Sigmoid colon (tissue), 7 donors: ENCODE results near the gene SLC35F6. TPM values are rescaled to one million over a fixed set of nuclear protein-coding genes. Genes with fewer than 3 reads are reported as not detected.

ENCODE experiments used
- DNase-seq: peaks from one replicate; pipeline ENCODE4 v3.0.0-alpha.2; 2019
- H3K27ac ChIP-seq, 4 donors: fragments of 200-600 bp; sonication (generic); one replicate each; pipeline ENCODE4 v1.5.1; 2016 to 2019; ENCODE audit warnings: mild to moderate bottlenecking in 1 of 4
- H3K27me3 ChIP-seq, 3 donors: fragments of 200-600 bp; sonication (generic); one replicate each; pipeline ENCODE4 v1.5.1; 2019; ENCODE audit warnings: mild to moderate bottlenecking in 1 of 3
- H3K36me3 ChIP-seq, 4 donors: fragments of 200-600 bp; sonication (generic); one replicate each; pipeline ENCODE4 v1.5.1; 2016 to 2019
- H3K4me1 ChIP-seq, 4 donors: fragments of 200-600 bp; sonication (generic); one replicate each; pipeline ENCODE4 v1.5.1; 2017 to 2019
- H3K4me3 ChIP-seq, 4 donors: fragments of 200-600 bp; sonication (generic); one replicate each; pipeline ENCODE4 v1.5.1; 2017 to 2019; ENCODE audit warnings: mild to moderate bottlenecking in 2 of 4, moderate library complexity in 1 of 4
- H3K9me3 ChIP-seq, 4 donors: fragments of 200-600 bp in 3 of 4; sonication (generic) in 3 of 4; one replicate each; pipeline versions ENCODE4 v1.5.1 to v1.6.1; 2013 to 2019
- CTCF ChIP-seq, 4 experiments: fragments of 450-650 bp in 3 of 4; fragments of 200-600 bp in 1 of 4; IDR thresholded peaks; one replicate each; pipeline ENCODE4 v1.5.1; 2016 to 2019; ENCODE audit warnings: antibody characterized with exemption in 4 of 4, mild to moderate bottlenecking in 3 of 4, moderate library complexity in 2 of 4
- EP300 ChIP-seq, 4 donors: sonication (generic); formaldehyde crosslinking; IDR thresholded peaks; one replicate each; pipeline ENCODE4 v1.6.1; 2017; ENCODE audit warnings: antibody characterized with exemption in 4 of 4
- POLR2A ChIP-seq, 2 donors: fragments of 450-650 bp; IDR thresholded peaks; one replicate each; pipeline ENCODE4 v1.6.1; 2016; ENCODE audit warnings: antibody characterized with exemption in 2 of 2, mild to moderate bottlenecking in 2 of 2, moderate library complexity in 2 of 2
- POLR2AphosphoS5 ChIP-seq, 4 donors: sonication (generic); formaldehyde crosslinking; IDR thresholded peaks; one replicate each; pipeline ENCODE4 v1.6.1; 2017; ENCODE audit warnings: antibody characterized with exemption in 4 of 4
- WGBS, 2 donors: extraction: QIAGEN DNeasy Blood & Tissue Kit; methylation state at CpG; one replicate each; pipeline ENCODE4 v1.1.7; 2013; 5-methylcytosine and 5-hydroxymethylcytosine counted together
- intact Hi-C: fragments of 100-400 bp; cut with DNase I; formaldehyde crosslinking; loops from one replicate; pipeline ENCODE4 v1.15.1; 2023
- polyA plus RNA-seq, 3 donors: library from polyadenylated mRNA; stranded (reverse); fragments of 200-250 nt; gene quantifications; one replicate each; pipeline ENCODE4 v1.2.3, GENCODE V29; 2013
- total RNA-seq, 4 donors: library from RNA; depleted of rRNA; stranded (reverse); fragments of >200 nt; gene quantifications; one replicate each; pipeline ENCODE4 v1.1.0, GENCODE V29; 2016
- donor health status: healthy with polysubstance abuse.
- donor health status: Bipolar disorder and iron deficiency.
- donor health status: healthy.

The SLC35F6 gene
- total and polyA plus RNA-seq, 7 donors = 4.2 to 27.4 (median 23.1) TPM

GRCh38 chr2:26735883-26736588 lies 28.0 kb upstream of the SLC35F6 start:
- Histone ChIP-seq H3K27ac (no peak overlapping the region), H3K36me3 (no peaks in the 10 kb centered on the region), H3K27me3 (no peaks in the 10 kb centered on the region), H3K9me3 (no peaks in the 10 kb centered on the region), H3K4me3 (no peak overlapping the region), H3K4me1 (no peaks in the 10 kb centered on the region)
- intact Hi-C loops = no loop called here
- no peak for DNase-seq
- TF ChIP-seq EP300 (IDR thresholded peaks at IDR 0.05) = no peak
- no peak for TF ChIP-seq POLR2A (IDR thresholded peaks at IDR 0.05)
- TF ChIP-seq CTCF (IDR thresholded peaks at IDR 0.05) = no peak
- no peak for TF ChIP-seq POLR2AphosphoS5 (IDR thresholded peaks at IDR 0.05)
- 54 to 64% methylated on average over 8 of the region's 8 CpGs for WGBS, 2 donors

GRCh38 chr2:26737221-26737620 lies 26.9 kb upstream of the SLC35F6 start:
- Histone ChIP-seq H3K4me3 (no peak overlapping the region), H3K9me3 (no peaks in the 10 kb centered on the region), H3K27me3 (no peaks in the 10 kb centered on the region), H3K27ac (no peak overlapping the region), H3K4me1 (no peaks in the 10 kb centered on the region), H3K36me3 (no peaks in the 10 kb centered on the region)
- WGBS, 2 donors = 91 to 95% methylated on average over 4 of the region's 4 CpGs
- intact Hi-C loops = no loop called here
- TF ChIP-seq POLR2A (IDR thresholded peaks at IDR 0.05) (no peak), EP300 (IDR thresholded peaks at IDR 0.05) (no peak), POLR2AphosphoS5 (IDR thresholded peaks at IDR 0.05) (no peak), CTCF (IDR thresholded peaks at IDR 0.05) (no peak)
- DNase-seq = no peak

GRCh38 chr2:26738481-26738880 lies 25.6 kb upstream of the SLC35F6 start:
- 71 to 85% methylated on average over 4 of the region's 4 CpGs for WGBS, 2 donors
- Histone ChIP-seq H3K9me3 (no peaks in the 10 kb centered on the region), H3K4me1 (no peaks in the 10 kb centered on the region), H3K27ac (no peak overlapping the region), H3K36me3 (no peaks in the 10 kb centered on the region), H3K27me3 (no peaks in the 10 kb centered on the region), H3K4me3 (no peak overlapping the region)
- no peak for TF ChIP-seq POLR2A (IDR thresholded peaks at IDR 0.05)
- no peak for TF ChIP-seq EP300 (IDR thresholded peaks at IDR 0.05)
- TF ChIP-seq POLR2AphosphoS5 (IDR thresholded peaks at IDR 0.05) = no peak
- TF ChIP-seq CTCF (IDR thresholded peaks at IDR 0.05) = no peak
- DNase-seq = no peak
- intact Hi-C loops = no loop called here

- Histone ChIP-seq H3K9me3 (no peaks in the 10 kb centered on the region), H3K36me3 (no peaks in the 10 kb centered on the region), H3K4me3 (no peak overlapping the region), H3K27ac (no peak overlapping the region), H3K27me3 (no peaks in the 10 kb centered on the region), H3K4me1 (no peaks in the 10 kb centered on the region)
- DNase-seq = no peak
- 94 to 96% methylated on average over 7 of the region's 7 CpGs for WGBS, 2 donors
- no peak for TF ChIP-seq POLR2A (IDR thresholded peaks at IDR 0.05)
- TF ChIP-seq POLR2AphosphoS5 (IDR thresholded peaks at IDR 0.05) = no peak
- intact Hi-C loops = no loop called here
These were observed 24.6 kb upstream of the SLC35F6 start for GRCh38 chr2:26739514-26739913.

GRCh38 chr2:26740346-26740745 lies 23.7 kb upstream of the SLC35F6 start:
- no peak overlapping the region for H3K27ac ChIP-seq
- TF ChIP-seq EP300 (IDR thresholded peaks at IDR 0.05) = no peak
- no peak for TF ChIP-seq POLR2A (IDR thresholded peaks at IDR 0.05)
- no peak for TF ChIP-seq POLR2AphosphoS5 (IDR thresholded peaks at IDR 0.05)
- TF ChIP-seq CTCF (IDR thresholded peaks at IDR 0.05) = no peak
- WGBS, 2 donors = 79 to 87% methylated on average over 6 of the region's 6 CpGs
- no peaks in the 10 kb centered on the region for H3K27me3 ChIP-seq
- H3K9me3 ChIP-seq = no peaks in the 10 kb centered on the region
- no peak for DNase-seq
- H3K36me3 ChIP-seq = no peaks in the 10 kb centered on the region
- H3K4me1 ChIP-seq = no peaks in the 10 kb centered on the region
- no peak overlapping the region for H3K4me3 ChIP-seq
- intact Hi-C loops = loop anchor here (5.0 kb wide), 1 partner anchor 48 kb away; the partner anchor contains the start of gene KCNK3
